ENCODE data around the gene USB1. TPM values are rescaled to one million over a fixed set of nuclear protein-coding genes. Genes with fewer than 3 reads are reported as not detected.

The USB1 gene
- total RNA-seq, 1 donor from 2014 or later: 14.9 TPM

DNA sequence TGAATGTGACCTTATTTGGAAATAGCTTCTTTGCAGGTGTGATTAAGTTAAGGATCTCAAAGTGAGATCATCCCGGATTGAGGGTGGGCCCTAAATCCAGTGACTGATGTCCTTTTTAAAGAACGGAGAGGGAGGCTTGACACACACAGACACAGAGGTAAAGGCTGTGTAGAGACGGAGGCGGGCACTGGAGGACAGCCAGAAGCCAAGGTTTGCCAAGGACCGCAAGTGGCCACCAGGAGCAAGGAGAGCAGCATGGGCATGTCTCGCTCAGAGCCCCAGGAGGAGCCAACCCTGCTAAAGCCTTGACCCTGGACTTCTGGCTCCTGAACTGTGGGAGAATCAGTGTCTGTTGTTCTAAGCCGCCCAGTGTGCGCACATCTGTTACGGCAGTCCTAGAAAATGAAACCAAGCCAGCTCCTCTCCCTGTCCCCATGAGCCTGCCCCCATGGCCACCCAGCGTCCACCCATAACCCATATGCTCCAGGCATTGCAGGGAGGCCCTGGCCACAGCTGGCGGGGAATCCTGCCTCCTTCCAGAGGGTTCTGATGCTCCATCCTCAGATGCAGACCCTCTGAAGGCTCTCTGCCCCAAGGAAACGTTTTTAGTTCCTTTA is 45.5 kb upstream of the USB1 start:
- no peak overlapping the region for H3K4me2 ChIP-seq
- no peaks in the 10 kb centered on the region for H3K4me1 ChIP-seq
- no peaks in the 10 kb centered on the region for H3K79me2 ChIP-seq (ENCODE audit: low read depth)
- H3K27ac ChIP-seq: no peak overlapping the region
- no peaks in the 10 kb centered on the region for H3K36me3 ChIP-seq
- no peaks in the 10 kb centered on the region for H3K27me3 ChIP-seq
- Mint-ChIP-seq H3K9me3 (no peaks in the 10 kb centered on the region), H3K27me3 (ENCODE audit: insufficient read depth, low read depth) (peaks cover 11% of the 10 kb centered on the region), H3K4me1 (peaks cover 3% of the 10 kb centered on the region), H3K4me3 (no peak overlapping the region), H3K36me3 (no peaks in the 10 kb centered on the region), H3K27ac (no peak overlapping the region)
- no peak overlapping the region for H3K9ac ChIP-seq
- no peak overlapping the region for H3K4me3 ChIP-seq
- DNase-seq (ENCODE audit: low spot score): no peak
- H3K9me3 ChIP-seq (ENCODE audit: low read depth): no peaks in the 10 kb centered on the region
- no peaks in the 10 kb centered on the region for H4K20me1 ChIP-seq (ENCODE audit: low read depth)
- H2AFZ ChIP-seq (replicated peaks): no peak overlapping the region
- no peaks in the 10 kb centered on the region for H3F3A ChIP-seq (ENCODE audit: low read depth)
- TF ChIP-seq EZH2 (IDR thresholded peaks at IDR 0.05): no peak
- TF ChIP-seq EZH2phosphoT487 (IDR thresholded peaks at IDR 0.05): no peak
- TF ChIP-seq, protein P1, sequence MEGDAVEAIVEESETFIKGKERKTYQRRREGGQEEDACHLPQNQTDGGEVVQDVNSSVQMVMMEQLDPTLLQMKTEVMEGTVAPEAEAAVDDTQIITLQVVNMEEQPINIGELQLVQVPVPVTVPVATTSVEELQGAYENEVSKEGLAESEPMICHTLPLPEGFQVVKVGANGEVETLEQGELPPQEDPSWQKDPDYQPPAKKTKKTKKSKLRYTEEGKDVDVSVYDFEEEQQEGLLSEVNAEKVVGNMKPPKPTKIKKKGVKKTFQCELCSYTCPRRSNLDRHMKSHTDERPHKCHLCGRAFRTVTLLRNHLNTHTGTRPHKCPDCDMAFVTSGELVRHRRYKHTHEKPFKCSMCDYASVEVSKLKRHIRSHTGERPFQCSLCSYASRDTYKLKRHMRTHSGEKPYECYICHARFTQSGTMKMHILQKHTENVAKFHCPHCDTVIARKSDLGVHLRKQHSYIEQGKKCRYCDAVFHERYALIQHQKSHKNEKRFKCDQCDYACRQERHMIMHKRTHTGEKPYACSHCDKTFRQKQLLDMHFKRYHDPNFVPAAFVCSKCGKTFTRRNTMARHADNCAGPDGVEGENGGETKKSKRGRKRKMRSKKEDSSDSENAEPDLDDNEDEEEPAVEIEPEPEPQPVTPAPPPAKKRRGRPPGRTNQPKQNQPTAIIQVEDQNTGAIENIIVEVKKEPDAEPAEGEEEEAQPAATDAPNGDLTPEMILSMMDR (IDR thresholded peaks at IDR 0.05): no peak

DNA sequence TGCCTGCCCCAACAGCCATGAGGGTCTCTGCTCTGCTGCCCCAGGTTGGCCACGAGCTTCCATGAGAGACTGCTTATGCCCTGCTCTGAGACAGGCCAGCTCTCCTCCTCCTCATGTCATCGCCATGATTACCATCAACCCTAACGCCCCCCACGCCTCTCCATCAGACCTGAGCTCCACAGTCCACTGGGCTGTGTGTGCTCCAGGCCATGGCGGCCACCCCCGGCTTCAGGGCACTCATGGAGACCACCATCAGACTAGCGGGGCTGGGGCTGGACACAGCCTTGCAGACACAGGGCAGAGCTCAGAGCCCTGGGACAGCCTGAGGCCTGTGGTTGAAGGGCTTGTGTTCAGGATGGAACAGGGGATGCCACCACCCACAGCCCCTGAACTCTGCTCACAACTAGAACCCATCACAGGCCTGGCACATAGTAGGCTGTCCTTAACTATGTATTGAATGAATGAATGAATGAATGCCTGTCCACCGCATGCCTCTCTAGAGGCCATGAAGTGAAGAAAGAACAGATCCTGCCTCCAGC is 44.9 kb upstream of the USB1 start:
- no peak overlapping the region for H3K27ac Mint-ChIP-seq

DNA sequence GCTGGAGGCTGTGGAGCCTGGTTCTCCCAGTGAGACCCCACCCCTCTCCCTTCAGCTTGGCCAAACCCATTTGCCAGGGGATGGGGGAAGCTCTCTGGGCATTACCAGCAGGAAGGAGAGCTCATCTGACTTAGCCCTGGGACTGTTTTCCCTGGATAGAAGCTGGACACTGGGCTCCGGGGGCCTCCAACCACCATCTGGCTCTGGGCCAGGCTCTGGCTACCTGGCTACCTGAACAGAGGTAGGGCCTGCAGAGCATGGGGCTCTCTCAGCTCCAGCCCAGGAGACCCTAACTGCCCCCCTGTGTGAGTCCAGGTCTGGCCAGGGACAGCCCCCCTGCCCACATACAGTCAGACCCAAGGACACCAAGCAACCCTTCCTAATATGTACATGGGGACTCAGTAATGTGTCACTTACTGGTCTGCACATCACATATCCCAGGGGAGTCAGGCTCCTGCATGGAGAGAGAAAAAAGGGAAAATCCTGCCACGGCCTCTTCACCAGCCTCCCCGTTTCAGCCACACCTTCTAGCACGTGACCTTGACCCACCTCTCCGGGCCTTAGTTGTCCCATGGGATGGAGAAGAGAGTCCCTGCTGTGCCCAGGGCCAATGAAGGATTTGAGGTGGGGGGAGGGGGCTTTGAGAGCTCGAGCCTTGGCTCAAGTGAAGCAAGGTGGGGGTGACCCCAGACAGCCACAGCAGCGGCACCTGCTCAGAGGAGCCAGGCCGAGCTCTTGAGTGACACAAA is 44.1 kb upstream of the USB1 start:
- no peaks in the 10 kb centered on the region for H3K36me3 ChIP-seq
- no peaks in the 10 kb centered on the region for H3K27me3 ChIP-seq
- no peak overlapping the region for H3K9ac ChIP-seq
- TF ChIP-seq EZH2 (IDR thresholded peaks at IDR 0.05) (no peak), EZH2phosphoT487 (IDR thresholded peaks at IDR 0.05) (no peak)
- TF ChIP-seq, protein P1 (IDR thresholded peaks at IDR 0.05): no peak
- Mint-ChIP-seq H3K4me1 (peaks cover 3% of the 10 kb centered on the region), H3K9me3 (no peaks in the 10 kb centered on the region), H3K27me3 (ENCODE audit: insufficient read depth, low read depth) (peaks cover 12% of the 10 kb centered on the region), H3K36me3 (no peaks in the 10 kb centered on the region), H3K27ac (no peak overlapping the region), H3K4me3 (no peak overlapping the region)
- no peak overlapping the region for H3K4me2 ChIP-seq
- H2AFZ ChIP-seq (replicated peaks): no peak overlapping the region
- H3K27ac ChIP-seq: no peak overlapping the region
- H3K9me3 ChIP-seq (ENCODE audit: low read depth): no peaks in the 10 kb centered on the region
- H3K4me1 ChIP-seq: no peaks in the 10 kb centered on the region
- no peak for DNase-seq (ENCODE audit: low spot score)
- no peak overlapping the region for H3K4me3 ChIP-seq
- no peaks in the 10 kb centered on the region for H3K79me2 ChIP-seq (ENCODE audit: low read depth)
- no peaks in the 10 kb centered on the region for H3F3A ChIP-seq (ENCODE audit: low read depth)
- H4K20me1 ChIP-seq (ENCODE audit: low read depth): no peaks in the 10 kb centered on the region

More for the DNA sequence above, 44.9 kb upstream of the USB1 start:
- no peaks in the 10 kb centered on the region for H4K20me1 ChIP-seq (ENCODE audit: low read depth)
- Mint-ChIP-seq H3K36me3 (no peaks in the 10 kb centered on the region), H3K4me1 (peaks cover 3% of the 10 kb centered on the region), H3K9me3 (no peaks in the 10 kb centered on the region), H3K27me3 (ENCODE audit: insufficient read depth, low read depth) (peaks cover 12% of the 10 kb centered on the region), H3K4me3 (no peak overlapping the region)
- no peak overlapping the region for H3K9ac ChIP-seq
- no peaks in the 10 kb centered on the region for H3K9me3 ChIP-seq (ENCODE audit: low read depth)
- H3F3A ChIP-seq (ENCODE audit: low read depth): no peaks in the 10 kb centered on the region
- H2AFZ ChIP-seq (replicated peaks): no peak overlapping the region
- no peak overlapping the region for H3K4me3 ChIP-seq
- no peaks in the 10 kb centered on the region for H3K4me1 ChIP-seq
- H3K27me3 ChIP-seq: no peaks in the 10 kb centered on the region
- H3K36me3 ChIP-seq: no peaks in the 10 kb centered on the region
- no peak overlapping the region for H3K4me2 ChIP-seq
- H3K27ac ChIP-seq: no peak overlapping the region
- TF ChIP-seq EZH2phosphoT487 (IDR thresholded peaks at IDR 0.05): no peak
- no peak for TF ChIP-seq EZH2 (IDR thresholded peaks at IDR 0.05)
- TF ChIP-seq, protein P1 (IDR thresholded peaks at IDR 0.05): no peak
- no peak for DNase-seq (ENCODE audit: low spot score)
- H3K79me2 ChIP-seq (ENCODE audit: low read depth): no peaks in the 10 kb centered on the region
